Fibroblast of the aortic adventitia (primary cell): ENCODE results near the gene VARS2. TPM values are rescaled to one million over a fixed set of nuclear protein-coding genes. Genes with fewer than 3 reads are reported as not detected.
A peak's percentile ranks its signal among the peaks of the same experiment; 100 is the strongest.

Experiments
- DNase-seq: peaks from one replicate; pipeline ENCODE4 v3.0.0-alpha.2; 2010; ENCODE audit warnings: low read depth
- H3K4me3 ChIP-seq: 2 replicates; pipeline ENCODE4 v1.5.1; 2011; ENCODE audit warnings: low read depth, mild to moderate bottlenecking, control low read depth, low read length, moderate library complexity
- total RNA-seq: library from RNA; depleted of rRNA; stranded (reverse); fragments of >200 nt; gene quantifications from 2 replicates; pipeline ENCODE4 v1.2.3, GENCODE V29; 2012; ENCODE audit warnings: low replicate concordance
- TF ChIP-seq, protein P1 (sequence below): IDR thresholded peaks from 2 replicates; pipeline ENCODE4 v1.5.1; 2011; ENCODE audit warnings: mild to moderate bottlenecking, low read length, control low read depth, inconsistent platforms; ENCODE audit not compliant: insufficient read depth

The VARS2 gene
- total RNA-seq, 1 donor = 15.6 TPM

DNA sequence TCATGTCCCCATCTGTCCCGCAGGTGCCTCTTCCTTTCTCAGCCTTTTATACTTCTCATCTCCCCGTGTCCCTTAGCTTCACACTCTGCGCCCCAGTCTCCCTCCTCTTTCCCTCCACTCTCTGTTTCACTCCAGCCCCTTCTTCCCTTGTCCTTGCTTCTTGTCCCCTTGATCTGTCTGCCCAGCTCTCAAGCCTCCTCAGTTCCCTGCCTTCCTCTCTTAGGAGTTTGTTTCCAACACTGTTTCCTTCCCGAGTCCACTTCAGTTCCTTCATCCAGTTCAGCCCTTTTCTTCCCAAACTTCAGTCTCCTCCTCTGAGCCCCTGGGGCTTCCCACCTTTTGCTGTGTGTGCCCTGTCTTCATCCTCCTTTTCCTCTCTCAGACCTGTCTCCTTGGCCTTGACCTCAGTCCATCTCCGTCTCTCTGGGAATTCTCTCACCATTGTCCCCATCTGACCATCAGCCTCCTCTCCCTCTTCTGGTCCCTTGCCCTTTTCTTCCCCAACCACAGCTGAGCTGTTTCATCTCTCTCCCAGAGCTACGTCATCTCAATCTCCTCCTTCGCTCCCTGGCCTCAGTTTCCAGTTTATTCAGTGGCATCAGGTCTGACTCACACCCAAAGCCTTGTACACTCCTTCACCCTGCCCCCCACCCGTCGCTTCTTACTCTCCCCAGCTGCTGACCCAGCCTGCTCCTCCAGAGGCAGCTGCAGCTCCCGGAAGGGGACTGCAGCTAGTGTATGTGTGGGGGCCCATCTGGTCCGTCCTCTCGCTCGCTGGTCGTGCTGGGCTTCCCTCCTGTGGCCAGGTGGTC is 32.4 kb upstream of the VARS2 start:
- no peak for DNase-seq
- no peak overlapping the region for H3K4me3 ChIP-seq
- TF ChIP-seq, protein P1, sequence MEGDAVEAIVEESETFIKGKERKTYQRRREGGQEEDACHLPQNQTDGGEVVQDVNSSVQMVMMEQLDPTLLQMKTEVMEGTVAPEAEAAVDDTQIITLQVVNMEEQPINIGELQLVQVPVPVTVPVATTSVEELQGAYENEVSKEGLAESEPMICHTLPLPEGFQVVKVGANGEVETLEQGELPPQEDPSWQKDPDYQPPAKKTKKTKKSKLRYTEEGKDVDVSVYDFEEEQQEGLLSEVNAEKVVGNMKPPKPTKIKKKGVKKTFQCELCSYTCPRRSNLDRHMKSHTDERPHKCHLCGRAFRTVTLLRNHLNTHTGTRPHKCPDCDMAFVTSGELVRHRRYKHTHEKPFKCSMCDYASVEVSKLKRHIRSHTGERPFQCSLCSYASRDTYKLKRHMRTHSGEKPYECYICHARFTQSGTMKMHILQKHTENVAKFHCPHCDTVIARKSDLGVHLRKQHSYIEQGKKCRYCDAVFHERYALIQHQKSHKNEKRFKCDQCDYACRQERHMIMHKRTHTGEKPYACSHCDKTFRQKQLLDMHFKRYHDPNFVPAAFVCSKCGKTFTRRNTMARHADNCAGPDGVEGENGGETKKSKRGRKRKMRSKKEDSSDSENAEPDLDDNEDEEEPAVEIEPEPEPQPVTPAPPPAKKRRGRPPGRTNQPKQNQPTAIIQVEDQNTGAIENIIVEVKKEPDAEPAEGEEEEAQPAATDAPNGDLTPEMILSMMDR = no peak

DNA sequence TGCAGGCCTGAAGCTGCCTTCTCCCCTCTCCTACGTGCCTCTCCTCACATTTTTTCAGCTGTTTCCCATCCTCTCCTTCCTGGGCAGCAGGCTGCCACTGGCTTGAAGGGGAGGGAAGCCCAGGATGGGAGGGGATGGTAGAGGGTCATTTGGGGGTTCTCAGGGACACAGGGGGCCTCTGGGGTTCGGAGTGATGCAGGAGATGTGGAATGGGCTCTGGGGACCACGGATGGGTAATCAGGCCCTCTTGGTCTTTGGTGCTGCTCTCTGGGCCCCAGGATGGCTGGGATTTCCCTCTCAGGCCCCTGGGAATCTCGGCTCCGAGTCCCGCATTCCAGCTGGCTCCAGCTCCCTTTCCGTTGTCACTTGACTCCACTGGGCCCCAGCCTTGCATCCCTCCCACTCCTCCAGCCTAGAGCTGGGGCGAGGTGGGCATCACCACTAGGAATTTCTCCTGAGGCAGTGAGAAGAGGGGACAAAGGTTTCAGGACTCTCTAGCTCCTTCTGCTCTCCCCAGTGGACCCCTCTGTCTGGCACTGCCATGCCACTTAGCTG is 31.8 kb upstream of the VARS2 start:
- TF ChIP-seq, protein P1 = no peak
- H3K4me3 ChIP-seq = no peak overlapping the region
- no peak for DNase-seq

DNA sequence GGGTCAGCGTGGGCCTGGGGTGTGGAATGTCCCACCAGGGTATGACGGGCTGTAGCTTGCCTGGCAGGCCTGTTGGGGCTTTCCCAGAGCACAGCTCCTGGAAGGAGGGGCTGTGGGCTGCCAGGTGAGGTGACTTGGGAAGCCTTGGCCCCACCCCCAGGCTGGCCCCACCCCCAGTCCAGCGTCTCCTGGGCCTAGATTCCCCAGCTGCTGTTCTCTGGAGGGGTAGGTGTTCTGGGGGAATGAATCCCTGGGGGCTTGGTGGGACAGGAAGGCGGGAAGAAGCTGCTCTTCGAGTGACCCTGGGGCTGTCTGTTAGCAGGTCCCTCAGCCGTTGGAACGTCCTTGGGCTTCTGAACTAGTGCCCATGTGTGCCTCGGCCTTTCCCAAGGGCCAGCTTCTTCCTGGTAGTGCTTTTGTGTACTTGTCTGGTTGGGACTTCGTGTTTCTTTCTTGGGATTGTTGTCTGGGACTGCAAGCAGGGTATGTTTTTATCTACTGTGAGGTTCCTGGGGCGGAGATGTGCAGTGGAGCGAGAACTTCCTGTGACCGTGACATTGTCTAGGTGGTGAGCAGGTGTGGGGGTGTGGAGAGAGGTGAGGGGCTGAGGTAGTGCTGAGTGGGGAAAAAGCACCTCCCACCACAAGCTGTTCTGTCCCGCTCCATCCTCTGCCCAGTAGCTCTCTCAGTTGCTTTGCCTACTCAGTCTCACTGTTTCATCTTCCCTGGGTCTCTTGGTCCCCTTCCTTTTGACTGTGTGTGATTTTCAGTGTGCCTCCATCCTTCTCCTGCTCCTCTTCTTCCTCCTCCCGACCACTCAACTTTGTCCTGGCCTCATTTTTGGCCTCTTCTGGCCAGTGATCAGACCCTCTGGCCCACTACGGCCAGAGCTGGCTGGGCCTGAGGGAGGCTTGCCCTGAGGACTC is 31.0 kb upstream of the VARS2 start:
- TF ChIP-seq, protein P1 = no peak
- no peak overlapping the region for H3K4me3 ChIP-seq
- no peak for DNase-seq

DNA sequence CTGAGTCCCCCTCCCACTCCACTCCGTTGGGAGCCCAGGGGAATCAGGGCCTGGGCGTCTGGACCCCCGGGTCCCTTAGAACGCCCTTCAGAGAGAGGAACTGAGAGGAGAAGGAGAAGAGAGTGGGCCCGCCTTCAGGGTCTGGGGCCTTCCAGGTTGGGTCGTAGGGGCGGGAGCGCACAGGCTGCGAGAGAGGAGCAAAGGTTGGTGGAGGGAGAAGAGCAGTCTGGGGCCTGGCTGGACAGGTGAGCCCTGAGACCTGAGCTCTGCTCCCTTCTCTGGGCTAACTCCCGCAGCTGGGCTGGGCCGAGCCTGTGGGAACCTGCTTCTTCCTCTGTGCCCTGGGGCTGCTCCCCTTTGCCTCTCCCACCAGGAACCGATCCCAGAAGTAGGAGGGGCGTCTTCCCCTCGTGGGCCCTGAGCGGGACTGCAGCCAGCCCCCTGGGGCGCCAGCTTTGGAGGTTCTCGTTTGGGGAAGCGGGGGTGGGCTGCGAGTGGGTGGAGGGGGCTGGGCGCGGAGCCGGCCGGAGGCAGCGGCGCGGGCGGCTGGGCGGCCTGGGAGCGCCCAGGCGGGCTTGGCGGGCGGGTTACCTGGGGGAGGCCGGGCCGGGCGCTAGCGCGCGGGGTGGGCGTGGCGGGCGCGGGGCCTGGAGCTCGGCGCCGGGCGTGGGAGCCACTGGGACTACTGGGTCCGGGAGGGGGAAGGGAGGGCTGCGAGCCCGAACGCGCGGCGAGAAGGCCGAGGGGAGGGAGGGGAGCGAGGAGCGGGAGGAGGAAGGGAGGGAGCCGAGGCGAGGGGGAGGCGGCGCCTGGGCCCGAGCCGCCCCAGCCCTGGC is 30.1 kb upstream of the VARS2 start, which contains the start of gene DDR1:
Gene DDR1, plus strand, starts transcription at position 835 of the 836 bp plus-strand sequence. CDS start 4,211 bp downstream, outside the sequence.
- TF ChIP-seq, protein P1 = no peak
- DNase-seq = peak; percentile 56
- peak within 1 kb of the TSS; percentile 78 for H3K4me3 ChIP-seq

DNA sequence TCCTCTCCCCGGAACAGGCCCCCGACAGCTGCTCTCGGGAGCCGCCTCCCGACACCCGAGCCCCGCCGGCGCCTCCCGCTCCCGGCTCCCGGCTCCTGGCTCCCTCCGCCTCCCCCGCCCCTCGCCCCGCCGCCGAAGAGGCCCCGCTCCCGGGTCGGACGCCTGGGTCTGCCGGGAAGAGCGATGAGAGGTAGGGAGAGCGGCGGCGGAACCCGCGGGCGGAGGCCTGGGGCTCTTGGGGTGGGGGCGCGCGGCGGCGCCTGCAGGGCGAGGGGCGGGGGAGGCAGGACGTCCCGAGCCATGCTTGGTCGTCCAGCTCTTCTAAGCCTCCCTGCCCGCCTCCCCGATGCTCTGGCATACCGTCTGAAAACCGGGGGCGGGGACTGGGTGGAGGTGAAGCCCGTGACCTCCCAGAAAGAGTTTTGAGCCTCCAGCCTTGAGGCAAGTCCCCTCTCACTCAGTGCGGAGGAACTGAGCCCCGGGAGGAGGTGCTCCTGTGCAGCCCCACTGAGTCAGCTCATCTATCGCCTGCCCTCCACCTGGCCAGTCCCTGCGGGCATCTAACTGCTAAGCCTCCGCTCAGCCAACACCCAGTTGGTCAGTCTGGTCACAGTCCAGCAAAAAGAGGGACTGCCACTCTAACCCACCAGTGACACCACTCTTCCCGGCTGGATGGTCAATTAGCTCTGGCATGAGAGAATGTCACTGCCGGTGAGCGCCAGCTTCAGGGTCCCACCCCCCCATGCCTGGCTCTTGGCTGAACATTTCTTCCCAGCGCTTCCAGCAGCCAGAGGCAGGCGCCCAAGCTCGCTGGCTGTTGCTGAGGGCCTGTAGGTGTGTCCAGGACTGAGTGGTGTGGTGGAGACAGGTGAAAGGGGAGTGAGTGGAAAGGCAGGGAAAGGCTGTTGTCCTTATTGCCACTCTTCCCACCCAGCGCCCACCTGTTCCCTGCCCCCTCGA is 29.2 kb upstream of the VARS2 start:
- H3K4me3 ChIP-seq = peak overlapping the region; percentile 78
- TF ChIP-seq, protein P1 = no peak
- no peak for DNase-seq
